ENCODE results near the gene TPST1. TPM values are rescaled to one million over a fixed set of nuclear protein-coding genes. Genes with fewer than 3 reads are reported as not detected.

TPST1 gene
- total and polyA plus RNA-seq, 9 of the 15 experiments (the other 6 are each of a cell fraction or from before 2014, with no cell fraction given) = 0.15 to 2.2 (median 0.53) TPM

- TF ChIP-seq ATF4 (CRISPR knock-in tag; IDR thresholded peaks at IDR 0.05) = no peak
- TF ChIP-seq RBM25 (IDR thresholded peaks at IDR 0.05; ENCODE audit: low read depth, low read length, severe bottlenecking) = peak; percentile 96
- peak; percentile 89; the same call in 1 of the 2 replicates for TF ChIP-seq ZBTB7A (IDR thresholded peaks at IDR 0.05; ENCODE audit: borderline replicate concordance, control insufficient read depth, low read depth, low read length)
- TF ChIP-seq ZFP91 (CRISPR knock-in tag; IDR thresholded peaks at IDR 0.05) = no peak
- TF ChIP-seq IRF2 (CRISPR knock-in tag; IDR thresholded peaks at IDR 0.05) = no peak
- TF ChIP-seq EGR1 (conservative IDR thresholded peaks at IDR 0.05) = peak; percentile 63; the same call in 1 of the 2 replicates
- peak; percentile 70 for TF ChIP-seq RB1 (IDR thresholded peaks at IDR 0.05; ENCODE audit: low read depth)
- TF ChIP-seq ZNF644 (tag; IDR thresholded peaks at IDR 0.05; ENCODE audit: low read depth) = no peak
- peak; percentile 76; the same call in 1 of the 2 replicates for TF ChIP-seq ZBTB1 (CRISPR knock-in tag; IDR thresholded peaks at IDR 0.05; ENCODE audit: borderline replicate concordance, low read depth)
- TF ChIP-seq RFX7 (CRISPR knock-in tag; IDR thresholded peaks at IDR 0.05) = no peak
- TF ChIP-seq SMARCC2 (IDR thresholded peaks at IDR 0.05; ENCODE audit: low read depth) = no peak
- TF ChIP-seq BRCA1 (IDR thresholded peaks at IDR 0.05) = no peak
- no peak for TF ChIP-seq BRCA1 (CRISPR knock-in tag; IDR thresholded peaks at IDR 0.05)
- no peak for TF ChIP-seq BACH1 (tag; IDR thresholded peaks at IDR 0.05)
- no peak for TF ChIP-seq ZHX1 (conservative IDR thresholded peaks at IDR 0.05; ENCODE audit: low read length)
- TF ChIP-seq KLF1 (tag; IDR thresholded peaks at IDR 0.05) = no peak
- TF ChIP-seq ZNF274 (IDR thresholded peaks at IDR 0.05; ENCODE audit: borderline replicate concordance, low read depth, low read length) = no peak
- no peak for TF ChIP-seq NCOA4 (IDR thresholded peaks at IDR 0.05; ENCODE audit: partially characterized antibody)
- no peak for TF ChIP-seq MYNN (IDR thresholded peaks at IDR 0.05)
- TF ChIP-seq MYNN (CRISPR knock-in tag; IDR thresholded peaks at IDR 0.05) = no peak
- TF ChIP-seq POLR2G (IDR thresholded peaks at IDR 0.05; ENCODE audit: low read depth, low read length) = peak; percentile 84
- peak; percentile 44; the same call in 1 of the 2 replicates for TF ChIP-seq SP1 (CRISPR knock-in tag; IDR thresholded peaks at IDR 0.05)
- TF ChIP-seq JUND (IDR thresholded peaks at IDR 0.05; ENCODE audit: borderline replicate concordance, low read depth, low read length) = peak; percentile 26; the same call in 1 of the 2 replicates
- no peak for TF ChIP-seq JUND (tag; IDR thresholded peaks at IDR 0.05; ENCODE audit: borderline replicate concordance, low read depth, low read length)
- peak; percentile 59 for TF ChIP-seq FOS (IDR thresholded peaks at IDR 0.05; ENCODE audit: extremely low read depth, insufficient read length)
Measured at GRCh38 chr7:66204822-66205740, at the start of gene TPST1 (continued).

Data from K562 (cell line).